ENCODE data around the gene RBM38. TPM values are rescaled to one million over a fixed set of nuclear protein-coding genes. Genes with fewer than 3 reads are reported as not detected.

Gene RBM38
- total and polyA plus RNA-seq, 10 of the 15 experiments (the other 5 are each of a cell fraction or from before 2014, with no cell fraction given) = 0.32 to 118 (median 25.2) TPM

- peak; percentile 91 for TF ChIP-seq PAX5 (IDR thresholded peaks at IDR 0.05; ENCODE audit: borderline replicate concordance, low read depth, low read length)
- 0 out of 4 replicates have a peak, but pooled peaks of 1 of the 2 experiments have one; percentile 7 for TF ChIP-seq SRF (IDR thresholded peaks at IDR 0.05; ENCODE audit: low read depth in 2 of 2, low read length in 2 of 2)
- no peak for TF ChIP-seq BRCA1 (IDR thresholded peaks at IDR 0.05; ENCODE audit: low read depth, low read length)
- TF ChIP-seq GATAD2B (conservative IDR thresholded peaks at IDR 0.05; ENCODE audit: low read depth) = peak; percentile 99
- TF ChIP-seq REST (IDR thresholded peaks at IDR 0.05; ENCODE audit: low read depth, low read length) = 0 out of 2 replicates have a peak, but pooled peaks have one; percentile 4
- peak; percentile 67 for TF ChIP-seq NR2C1 (IDR thresholded peaks at IDR 0.05)
- TF ChIP-seq EP300 (IDR thresholded peaks at IDR 0.05; ENCODE audit: borderline replicate concordance in 1 of 2, control insufficient read depth in 1 of 2, low read depth in 2 of 2, low read length in 2 of 2) = peak; percentile 90 to 93
- TF ChIP-seq ZNF622 (IDR thresholded peaks at IDR 0.05) = no peak
- TF ChIP-seq CHD1 (IDR thresholded peaks at IDR 0.05; ENCODE audit: low read depth, low read length) = peak; percentile 54; the same call in 1 of the 2 replicates
- peak; percentile 82 for TF ChIP-seq ZNF217 (IDR thresholded peaks at IDR 0.05)
- no peak for TF ChIP-seq JUNB (IDR thresholded peaks at IDR 0.05)
- peak; percentile 98 for TF ChIP-seq DPF2 (IDR thresholded peaks at IDR 0.05)
- peak; percentile 89 for TF ChIP-seq EED (IDR thresholded peaks at IDR 0.05; ENCODE audit: low read depth)
- no peak for TF ChIP-seq IRF3 (IDR thresholded peaks at IDR 0.05)
- TF ChIP-seq NFYA (IDR thresholded peaks at IDR 0.05; ENCODE audit: borderline replicate concordance, low read depth, low read length) = no peak
- no peak for TF ChIP-seq CBX3 (IDR thresholded peaks at IDR 0.05; ENCODE audit: borderline replicate concordance, low read depth)
- peak; percentile 86 for TF ChIP-seq ATF7 (IDR thresholded peaks at IDR 0.05; ENCODE audit: low read depth)
- TF ChIP-seq MEF2B (IDR thresholded peaks at IDR 0.05; ENCODE audit: partially characterized antibody, poor library complexity, severe bottlenecking) = peak; percentile 90
- TF ChIP-seq BCL3 (IDR thresholded peaks at IDR 0.05; ENCODE audit: borderline replicate concordance, insufficient read depth, low read depth, low read length, poor library complexity, severe bottlenecking) = peak; percentile 85
- no peak for TF ChIP-seq ELK1 (IDR thresholded peaks at IDR 0.05; ENCODE audit: low read depth, low read length)
- peak; percentile 86 for TF ChIP-seq SKIL (IDR thresholded peaks at IDR 0.05; ENCODE audit: low read depth, poor library complexity, severe bottlenecking)
Observed at GRCh38 chr20:57398231-57398821, 7.1 kb downstream of the RBM38 start (continued).

All from GM12878 (cell line).